Adrenal gland (tissue), 5 donors: ENCODE results near the gene TFEB.

Experiments used
- CTCF ChIP-seq, 6 experiments: fragments of 450-650 bp in 4 of 6; fragments of 200-600 bp in 2 of 6; sonication (generic) in 1 of 6; IDR thresholded peaks; 1 replicate in 5 of 6; 2 replicates in 1 of 6; pipeline versions ENCODE4 v1.5.1 to v1.8.0; 2016 to 2021; ENCODE audit warnings: antibody characterized with exemption in 6 of 6, mild to moderate bottlenecking in 2 of 6, moderate library complexity in 1 of 6
- POLR2A ChIP-seq, 2 donors: fragments of 450-650 bp; IDR thresholded peaks; one replicate each; pipeline ENCODE4 v1.6.1; 2017; ENCODE audit warnings: antibody characterized with exemption in 2 of 2, mild to moderate bottlenecking in 2 of 2, moderate library complexity in 1 of 2
- donor health status: DM: no; HTN: no; CAD: no.

GRCh38 chr6:41732149-41732548 lies 3.3 kb downstream of the TFEB start:
- TF ChIP-seq CTCF (IDR thresholded peaks at IDR 0.05) (no peak), POLR2A (IDR thresholded peaks at IDR 0.05) (no peak)
